ENCODE results near the gene TEX2.

The TEX2 gene

GRCh38 chr17:64129765-64130558, 133.1 kb downstream of the TEX2 start, which contains the start of gene ERN1:
Gene ERN1, minus strand, starts transcription at chr17:64130144. Its CDS starts 115 bp downstream, at chr17:64130029.
- Histone ChIP-seq H3K4me3 (ENCODE audit: insufficient read depth, low read length, poor library complexity, severe bottlenecking) (peak within 1 kb of the TSS; percentile 69), H3F3A (ENCODE audit: insufficient read depth) (no peaks in the 10 kb centered on the region), H4K20me1 (ENCODE audit: low read depth, low read length) (no peaks in the 10 kb centered on the region), H3K36me3 (ENCODE audit: low read length) (no peaks in the 10 kb centered on the region), H3K9me2 (replicated peaks; ENCODE audit: insufficient read depth, low read length) (no peaks in the 10 kb centered on the region), H3K79me2 (ENCODE audit: insufficient read depth, low read length) (no peaks in the 10 kb centered on the region), H2AFZ (ENCODE audit: low read depth, low read length, severe bottlenecking) (peak within 1 kb of the TSS; percentile 72), H3K9ac (ENCODE audit: low read length) (peak within 1 kb of the TSS; percentile 63), H3K4me2 (ENCODE audit: low read depth, low read length, poor library complexity, severe bottlenecking) (peak within 1 kb of the TSS; percentile 67), H3K27me3 (ENCODE audit: low read length) (no peaks in the 10 kb centered on the region), H3K27ac (ENCODE audit: low read depth, low read length) (no peak within 1 kb of the TSS), H3K9me3 (ENCODE audit: insufficient read depth, low read length) (no peaks in the 10 kb centered on the region)
- TF ChIP-seq EZH2phosphoT487 (conservative IDR thresholded peaks at IDR 0.05; ENCODE audit: low read length) (0 out of 2 replicates have a peak, but pooled peaks have one; percentile 46), CTCF (IDR thresholded peaks at IDR 0.05; ENCODE audit: insufficient read depth, low read length, poor library complexity, severe bottlenecking) (no peak)

GRCh38 chr17:64129515-64129764, 133.6 kb downstream of the TEX2 start:
- Histone ChIP-seq H3K36me3 (ENCODE audit: low read length) (no peaks in the 10 kb centered on the region), H3K4me2 (ENCODE audit: low read depth, low read length, poor library complexity, severe bottlenecking) (peak overlapping the region; percentile 67), H3F3A (ENCODE audit: insufficient read depth) (no peaks in the 10 kb centered on the region), H3K79me2 (ENCODE audit: insufficient read depth, low read length) (no peaks in the 10 kb centered on the region), H3K4me3 (ENCODE audit: insufficient read depth, low read length, poor library complexity, severe bottlenecking) (peak overlapping the region; percentile 69), H3K9me2 (replicated peaks; ENCODE audit: insufficient read depth, low read length) (no peaks in the 10 kb centered on the region), H3K27ac (ENCODE audit: low read depth, low read length) (no peak overlapping the region), H3K9ac (ENCODE audit: low read length) (peak overlapping the region; percentile 63), H4K20me1 (ENCODE audit: low read depth, low read length) (no peaks in the 10 kb centered on the region), H3K27me3 (ENCODE audit: low read length) (no peaks in the 10 kb centered on the region), H3K9me3 (ENCODE audit: insufficient read depth, low read length) (no peaks in the 10 kb centered on the region), H2AFZ (ENCODE audit: low read depth, low read length, severe bottlenecking) (peak overlapping the region; percentile 72)
- no peak for TF ChIP-seq EZH2phosphoT487 (conservative IDR thresholded peaks at IDR 0.05; ENCODE audit: low read length)
- no peak for TF ChIP-seq CTCF (IDR thresholded peaks at IDR 0.05; ENCODE audit: insufficient read depth, low read length, poor library complexity, severe bottlenecking)

- H3K36me3 ChIP-seq (ENCODE audit: low read length): no peaks in the 10 kb centered on the region
- no peaks in the 10 kb centered on the region for H3K79me2 ChIP-seq (ENCODE audit: insufficient read depth, low read length)
- peak overlapping the region; percentile 69 for H3K4me3 ChIP-seq (ENCODE audit: insufficient read depth, low read length, poor library complexity, severe bottlenecking)
- H3K9me3 ChIP-seq (ENCODE audit: insufficient read depth, low read length): no peaks in the 10 kb centered on the region
- TF ChIP-seq CTCF (IDR thresholded peaks at IDR 0.05; ENCODE audit: insufficient read depth, low read length, poor library complexity, severe bottlenecking) (no peak), EZH2phosphoT487 (conservative IDR thresholded peaks at IDR 0.05; ENCODE audit: low read length) (no peak)
- H3K9ac ChIP-seq (ENCODE audit: low read length): peak overlapping the region; percentile 63
- peak overlapping the region; percentile 67 for H3K4me2 ChIP-seq (ENCODE audit: low read depth, low read length, poor library complexity, severe bottlenecking)
- H3F3A ChIP-seq (ENCODE audit: insufficient read depth): no peaks in the 10 kb centered on the region
- no peaks in the 10 kb centered on the region for H3K9me2 ChIP-seq (replicated peaks; ENCODE audit: insufficient read depth, low read length)
- no peaks in the 10 kb centered on the region for H3K27me3 ChIP-seq (ENCODE audit: low read length)
- no peaks in the 10 kb centered on the region for H4K20me1 ChIP-seq (ENCODE audit: low read depth, low read length)
- peak overlapping the region; percentile 72 for H2AFZ ChIP-seq (ENCODE audit: low read depth, low read length, severe bottlenecking)
- H3K27ac ChIP-seq (ENCODE audit: low read depth, low read length): no peak overlapping the region
These were observed 134.1 kb downstream of the TEX2 start for GRCh38 chr17:64128787-64129514.

Measured in SU-DHL-6 (cell line).